DOHH2 (cell line): Measurements from ENCODE around the gene ANKRD55.

Experiments
- H3F3A ChIP-seq: fragments of 200-600 bp; sonication (generic), shearing (Covaris generic); 2 replicates; pipeline ENCODE4 v1.6.0; 2016; ENCODE audit warnings: antibody characterized with exemption, mild to moderate bottlenecking; ENCODE audit not compliant: control insufficient read depth, insufficient read depth
- H3K27ac ChIP-seq: fragments of 200-600 bp; sonication (generic); 2 replicates; pipeline ENCODE4 v1.5.1; 2014; ENCODE audit warnings: low read depth, mild to moderate bottlenecking, low read length, moderate library complexity
- H3K27me3 ChIP-seq: fragments of 200-600 bp; sonication (generic); 2 replicates; pipeline ENCODE4 v1.6.1; 2014; ENCODE audit warnings: mild to moderate bottlenecking, low read length, mixed read lengths; ENCODE audit not compliant: control insufficient read depth
- H3K36me3 ChIP-seq: fragments of 200-600 bp; sonication (generic); 2 replicates; pipeline ENCODE4 v1.6.1; 2014; ENCODE audit warnings: mild to moderate bottlenecking, low read length, moderate library complexity, mixed read lengths; ENCODE audit not compliant: control insufficient read depth
- H3K4me1 ChIP-seq: fragments of 200-600 bp; sonication (generic); 2 replicates; pipeline ENCODE4 v1.6.1; 2014; ENCODE audit warnings: mild to moderate bottlenecking, low read length, mixed read lengths; ENCODE audit not compliant: control insufficient read depth
- H3K4me2 ChIP-seq: fragments of 200-600 bp; sonication (generic); 2 replicates; pipeline ENCODE4 v1.6.0; 2014; ENCODE audit warnings: mild to moderate bottlenecking, low read length, moderate library complexity
- H3K4me3 ChIP-seq: fragments of 200-600 bp; sonication (generic); 2 replicates; pipeline ENCODE4 v1.5.1; 2014; ENCODE audit warnings: mild to moderate bottlenecking, low read length, mixed read lengths
- H3K79me2 ChIP-seq: fragments of 200-600 bp; sonication (generic); 2 replicates; pipeline ENCODE4 v1.6.1; 2014; ENCODE audit warnings: mild to moderate bottlenecking, low read length, mixed read lengths; ENCODE audit not compliant: control insufficient read depth
- H3K9me2 ChIP-seq: fragments of 200-600 bp; sonication (generic); replicated peaks from 2 replicates; pipeline ENCODE4 v1.6.1; 2014; ENCODE audit warnings: mild to moderate bottlenecking, low read length, mixed read lengths; ENCODE audit not compliant: control insufficient read depth
- H3K9me3 ChIP-seq: fragments of 200-600 bp; sonication (generic); 2 replicates; pipeline ENCODE4 v1.6.1; 2014; ENCODE audit warnings: antibody characterized with exemption, low read length, mixed read lengths; ENCODE audit not compliant: control insufficient read depth, insufficient read depth
- H4K20me1 ChIP-seq: fragments of 200-600 bp; sonication (generic); 2 replicates; pipeline ENCODE4 v1.6.0; 2014; ENCODE audit warnings: low read depth, mild to moderate bottlenecking, antibody characterized with exemption, low read length, moderate library complexity; ENCODE audit not compliant: control insufficient read depth, insufficient read depth
- EZH2phosphoT487 ChIP-seq: fragments of 200-600 bp; sonication (generic); IDR thresholded peaks from 2 replicates; pipeline ENCODE4 v1.6.1; 2017; ENCODE audit warnings: borderline replicate concordance, mild to moderate bottlenecking, antibody characterized with exemption, low read length, moderate library complexity, mixed read lengths
- TF ChIP-seq, protein P1 (sequence below): fragments of 200-600 bp; sonication (generic); IDR thresholded peaks from one replicate; pipeline ENCODE4 v1.5.1; 2014; ENCODE audit warnings: antibody characterized with exemption, mild to moderate bottlenecking, low read depth, low read length; ENCODE audit not compliant: poor library complexity, severe bottlenecking

The ANKRD55 gene

DNA sequence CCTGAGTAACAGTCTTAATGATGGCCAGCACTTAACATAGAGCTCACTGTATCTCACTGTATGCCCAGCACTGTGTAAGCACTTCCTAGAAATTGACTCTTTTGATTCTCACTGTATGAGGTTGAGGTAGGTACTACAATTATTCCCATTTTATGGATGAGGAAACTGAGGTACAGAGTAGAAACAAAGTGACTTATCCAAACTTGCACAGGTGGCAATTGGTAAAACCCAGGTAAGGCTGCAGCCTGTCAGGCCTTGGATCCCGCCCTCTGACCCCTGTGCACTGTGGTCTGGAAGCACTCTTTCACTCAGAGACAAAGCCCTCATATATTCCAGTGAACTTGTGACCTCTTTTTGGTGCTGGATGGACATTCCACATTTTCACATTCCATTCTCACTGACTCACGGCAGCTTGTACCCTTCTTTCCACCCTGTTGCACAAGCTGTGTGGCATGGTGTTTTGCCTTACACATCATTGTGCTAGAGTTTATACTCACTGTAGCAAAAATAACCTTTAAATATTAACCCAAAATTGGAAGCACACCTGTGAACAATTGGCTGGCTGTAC is 21.7 kb downstream of the ANKRD55 start:
- no peak overlapping the region for H3K4me3 ChIP-seq
- no peak overlapping the region for H3K4me2 ChIP-seq
- no peaks in the 10 kb centered on the region for H3K36me3 ChIP-seq
- no peaks in the 10 kb centered on the region for H3K4me1 ChIP-seq
- no peak for TF ChIP-seq EZH2phosphoT487
- TF ChIP-seq, protein P1, sequence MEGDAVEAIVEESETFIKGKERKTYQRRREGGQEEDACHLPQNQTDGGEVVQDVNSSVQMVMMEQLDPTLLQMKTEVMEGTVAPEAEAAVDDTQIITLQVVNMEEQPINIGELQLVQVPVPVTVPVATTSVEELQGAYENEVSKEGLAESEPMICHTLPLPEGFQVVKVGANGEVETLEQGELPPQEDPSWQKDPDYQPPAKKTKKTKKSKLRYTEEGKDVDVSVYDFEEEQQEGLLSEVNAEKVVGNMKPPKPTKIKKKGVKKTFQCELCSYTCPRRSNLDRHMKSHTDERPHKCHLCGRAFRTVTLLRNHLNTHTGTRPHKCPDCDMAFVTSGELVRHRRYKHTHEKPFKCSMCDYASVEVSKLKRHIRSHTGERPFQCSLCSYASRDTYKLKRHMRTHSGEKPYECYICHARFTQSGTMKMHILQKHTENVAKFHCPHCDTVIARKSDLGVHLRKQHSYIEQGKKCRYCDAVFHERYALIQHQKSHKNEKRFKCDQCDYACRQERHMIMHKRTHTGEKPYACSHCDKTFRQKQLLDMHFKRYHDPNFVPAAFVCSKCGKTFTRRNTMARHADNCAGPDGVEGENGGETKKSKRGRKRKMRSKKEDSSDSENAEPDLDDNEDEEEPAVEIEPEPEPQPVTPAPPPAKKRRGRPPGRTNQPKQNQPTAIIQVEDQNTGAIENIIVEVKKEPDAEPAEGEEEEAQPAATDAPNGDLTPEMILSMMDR, result no peak
- no peaks in the 10 kb centered on the region for H3K79me2 ChIP-seq
- H3K9me2 ChIP-seq, result no peaks in the 10 kb centered on the region
- H3K27ac ChIP-seq, result no peak overlapping the region
- H3F3A ChIP-seq, result no peaks in the 10 kb centered on the region
- H4K20me1 ChIP-seq, result no peaks in the 10 kb centered on the region
- H3K9me3 ChIP-seq, result no peaks in the 10 kb centered on the region
- 0 out of 2 replicates have a peak, but pooled peaks cover 4% of the 10 kb centered on the region for H3K27me3 ChIP-seq

DNA sequence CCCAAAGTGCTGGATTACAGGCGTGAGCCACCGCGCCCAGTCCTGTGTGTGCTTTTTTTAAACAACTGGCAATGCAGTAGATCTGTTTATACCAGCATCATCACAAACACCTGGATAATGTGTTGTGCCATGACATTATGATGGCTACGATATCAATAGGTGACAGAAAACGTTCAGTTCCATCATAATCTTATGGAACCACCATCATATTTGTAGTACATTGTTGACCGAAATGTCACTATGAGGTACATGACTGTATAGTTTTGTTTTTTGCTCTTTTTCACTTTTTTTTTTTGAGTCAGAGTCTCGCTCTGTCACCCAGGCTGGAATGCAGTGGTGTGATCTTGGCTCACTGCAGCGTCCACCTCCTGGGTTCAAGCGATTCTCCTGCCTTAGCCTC is 24.4 kb downstream of the ANKRD55 start:
- no peaks in the 10 kb centered on the region for H3K79me2 ChIP-seq
- no peak for TF ChIP-seq EZH2phosphoT487
- TF ChIP-seq, protein P1, result no peak
- H3K27ac ChIP-seq, result no peak overlapping the region

DNA sequence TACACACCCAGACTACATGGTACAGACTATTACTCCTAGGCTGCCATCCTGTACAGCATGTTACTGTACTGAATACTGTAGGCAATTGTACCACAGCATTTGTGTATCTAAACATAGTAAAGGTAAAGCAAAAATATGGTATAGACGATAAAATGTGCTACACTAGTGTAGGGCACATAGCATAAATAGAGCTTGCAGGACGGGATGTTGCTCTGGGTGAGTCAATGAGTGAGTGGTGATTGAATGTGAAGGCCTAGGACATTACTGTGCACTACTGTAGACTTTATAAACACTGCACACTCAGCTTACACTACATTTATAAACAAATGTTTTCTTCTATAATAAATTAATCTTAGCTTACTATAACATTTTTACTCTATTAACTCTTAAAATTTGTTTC is 25.6 kb downstream of the ANKRD55 start:
- no peak overlapping the region for H3K27ac ChIP-seq

More for the DNA sequence above, 24.4 kb downstream of the ANKRD55 start:
- H3K4me1 ChIP-seq, result no peaks in the 10 kb centered on the region
- no peaks in the 10 kb centered on the region for H3K36me3 ChIP-seq
- no peaks in the 10 kb centered on the region for H4K20me1 ChIP-seq
- no peaks in the 10 kb centered on the region for H3K9me3 ChIP-seq
- no peaks in the 10 kb centered on the region for H3K27me3 ChIP-seq
- no peaks in the 10 kb centered on the region for H3K9me2 ChIP-seq
- H3K4me2 ChIP-seq, result no peak overlapping the region
- H3F3A ChIP-seq, result no peaks in the 10 kb centered on the region
- H3K4me3 ChIP-seq, result no peak overlapping the region

More for the DNA sequence above, 25.6 kb downstream of the ANKRD55 start:
- Histone ChIP-seq H3K36me3 (no peaks in the 10 kb centered on the region), H3K4me1 (no peaks in the 10 kb centered on the region), H4K20me1 (no peaks in the 10 kb centered on the region), H3K9me3 (no peaks in the 10 kb centered on the region), H3K27me3 (no peaks in the 10 kb centered on the region), H3K9me2 (no peaks in the 10 kb centered on the region), H3K79me2 (no peaks in the 10 kb centered on the region), H3K4me3 (no peak overlapping the region), H3K4me2 (no peak overlapping the region), H3F3A (no peaks in the 10 kb centered on the region)
- no peak for TF ChIP-seq EZH2phosphoT487
- TF ChIP-seq, protein P1, result no peak
